Keratinocyte (primary cell): ENCODE results near the gene GTSF1L. TPM values are rescaled to one million over a fixed set of nuclear protein-coding genes. Genes with fewer than 3 reads are reported as not detected.

ENCODE experiments used
- DNase-seq: peaks from one replicate; pipeline ENCODE4 v3.0.0-alpha.2; 2011; ENCODE audit warnings: low read depth, missing footprints, low spot score
- FAIRE-seq: peaks from 2 replicates; lab custom pipeline; 2011; peaks lifted over from hg19 to GRCh38; lab: Jason Lieb, UNC
- H2AFZ ChIP-seq: 2 replicates; pipeline ENCODE4 v1.6.0; 2012; ENCODE audit warnings: low read length, control low read depth, inconsistent platforms; ENCODE audit not compliant: control insufficient read depth
- H3K27ac ChIP-seq: 2 replicates; pipeline ENCODE4 v1.5.1; 2011; ENCODE audit warnings: low read length; ENCODE audit not compliant: control insufficient read depth, insufficient read depth
- H3K27me3 ChIP-seq: 3 replicates; pipeline ENCODE4 v1.6.0; 2011; ENCODE audit warnings: low read length; ENCODE audit not compliant: control insufficient read depth, insufficient read depth; ENCODE audit errors: extremely low read depth
- H3K36me3 ChIP-seq, 2 experiments: 2 replicates in 1 of 2; 3 replicates in 1 of 2; pipeline ENCODE4 v1.5.1; 2011; ENCODE audit warnings: low read length in 2 of 2, mild to moderate bottlenecking in 1 of 2; ENCODE audit not compliant: control insufficient read depth in 2 of 2, insufficient read depth in 2 of 2; ENCODE audit errors: extremely low read depth in 1 of 2
- H3K4me1 ChIP-seq: 3 replicates; pipeline ENCODE4 v1.5.1; 2011; ENCODE audit warnings: low read length; ENCODE audit not compliant: control insufficient read depth, insufficient read depth; ENCODE audit errors: extremely low read depth
- H3K4me2 ChIP-seq: 3 replicates; pipeline ENCODE4 v1.6.0; 2011; ENCODE audit warnings: low read depth, low read length; ENCODE audit not compliant: control insufficient read depth, insufficient read depth; ENCODE audit errors: extremely low read depth
- H3K4me3 ChIP-seq, 3 experiments: fragments of 200-600 bp in 1 of 3; sonication (generic) in 1 of 3; 2 replicates in 2 of 3; 3 replicates in 1 of 3; pipeline ENCODE4 v1.5.1; 2011 to 2016; ENCODE audit warnings: low read length in 3 of 3, mild to moderate bottlenecking in 3 of 3, control low read depth in 2 of 3, inconsistent platforms in 1 of 3, low read depth in 1 of 3, mixed read lengths in 1 of 3, mixed run types in 1 of 3, moderate library complexity in 1 of 3; ENCODE audit not compliant: control insufficient read depth in 2 of 3, insufficient read depth in 2 of 3; ENCODE audit errors: extremely low read depth in 1 of 3
- H3K79me2 ChIP-seq: 2 replicates; pipeline ENCODE4 v1.6.0; 2012; ENCODE audit warnings: low read length; ENCODE audit not compliant: control insufficient read depth, insufficient read depth
- H3K9ac ChIP-seq: 3 replicates; pipeline ENCODE4 v1.6.0; 2011; ENCODE audit warnings: low read length; ENCODE audit not compliant: control insufficient read depth, insufficient read depth; ENCODE audit errors: extremely low read depth
- H3K9me1 ChIP-seq: 3 replicates; pipeline ENCODE4 v1.6.0; 2011; ENCODE audit warnings: low read length; ENCODE audit not compliant: control insufficient read depth, insufficient read depth; ENCODE audit errors: extremely low read depth
- H3K9me3 ChIP-seq: 2 replicates; pipeline ENCODE4 v1.5.1; 2012; ENCODE audit warnings: low read depth, low read length; ENCODE audit not compliant: control insufficient read depth
- H4K20me1 ChIP-seq: 3 replicates; pipeline ENCODE4 v1.6.0; 2011; ENCODE audit warnings: low read length; ENCODE audit not compliant: control insufficient read depth, insufficient read depth; ENCODE audit errors: extremely low read depth
- EZH2 ChIP-seq: IDR thresholded peaks from one replicate; pipeline ENCODE4 v1.6.1; 2012; ENCODE audit warnings: inconsistent platforms, mild to moderate bottlenecking, low read length, moderate library complexity
- dilution Hi-C: fragments of 300-500 bp; cut with MboI; formaldehyde crosslinking; loops from one replicate; pipeline ENCODE4 v1.7.0; 2020; ENCODE audit warnings: low sequenced_read_pairs; ENCODE audit not compliant: extremely low pct_ligation_motif_present
- polyA plus RNA-seq, 5 experiments: library from polyadenylated mRNA; depleted of rRNA in 3 of 5; stranded (reverse) in 3 of 5; stranded (forward) in 1 of 5; unstranded in 1 of 5; fragments of >200 nt; gene quantifications; 1 replicate in 1 of 5; 2 replicates in 3 of 5; 3 replicates in 1 of 5; pipeline versions ENCODE4 v1.2.1 to v1.2.3, GENCODE V29; 2011 to 2012; ENCODE audit warnings: missing spikeins in 2 of 5, low read depth in 1 of 5, low replicate concordance in 1 of 5
- TF ChIP-seq, protein P1 (sequence below), 3 experiments: IDR thresholded peaks in 1 of 3; conservative IDR thresholded peaks in 1 of 3; optimal IDR thresholded peaks in 1 of 3; 2 replicates in 2 of 3; 3 replicates in 1 of 3; pipeline versions ENCODE3 to v1.5.1; 2011; ENCODE audit warnings: low read length in 3 of 3, mild to moderate bottlenecking in 3 of 3, moderate library complexity in 2 of 3, control low read depth in 1 of 3, inconsistent platforms in 1 of 3; ENCODE audit not compliant: insufficient read depth in 2 of 3; ENCODE audit errors: extremely low read depth in 1 of 3

Gene GTSF1L
- polyA plus RNA-seq, 1 donor (not counting 4 experiments of a cell fraction or from before 2014, with no cell fraction given) = not detected

DNA sequence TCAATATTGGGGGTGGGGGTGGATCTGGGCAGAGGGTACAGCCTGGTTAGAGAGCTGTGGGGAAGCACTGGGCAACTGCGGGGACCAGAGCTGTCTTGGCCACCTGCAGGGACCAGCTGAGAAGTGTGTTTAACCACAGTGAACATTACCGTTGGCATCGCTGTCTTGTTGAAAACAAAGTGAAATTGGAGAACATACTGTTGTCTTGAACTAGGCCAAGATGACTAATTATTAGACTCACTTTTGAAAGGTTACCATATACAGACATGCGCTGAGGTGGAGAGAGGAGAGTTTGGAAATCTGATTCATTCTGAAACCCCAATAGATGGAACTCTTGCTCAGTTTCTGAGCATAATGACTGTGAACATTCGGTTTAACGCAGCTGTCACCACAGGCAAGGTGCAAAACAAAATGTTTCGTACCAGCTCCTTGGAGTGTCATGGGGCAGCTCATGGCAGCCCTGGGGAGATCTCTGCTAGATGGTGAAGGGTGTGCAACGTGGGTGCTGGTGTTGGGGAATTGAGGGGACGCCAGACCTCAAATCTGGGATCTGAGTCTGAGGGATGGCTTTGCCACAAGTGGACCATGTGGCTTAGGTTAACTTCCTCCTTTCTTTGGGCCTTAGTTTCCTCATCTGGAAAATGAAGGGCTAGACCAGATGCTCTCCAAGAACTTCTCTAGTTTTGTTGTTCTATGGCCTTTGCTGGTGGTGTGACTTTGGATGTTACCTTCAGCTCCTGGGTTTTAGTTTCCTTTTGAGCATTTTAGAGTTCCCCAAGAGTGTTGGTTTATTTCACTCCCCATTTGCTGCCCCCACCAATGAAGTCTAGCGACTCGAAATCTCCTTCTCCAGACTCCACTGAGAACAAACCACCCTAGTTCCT, 24.6 kb upstream of the GTSF1L start:
- Histone ChIP-seq H3K9ac (no peak overlapping the region), H3K4me1 (peaks cover 11% of the 10 kb centered on the region), H3K27ac (no peak overlapping the region), H2AFZ (no peak overlapping the region), H3K36me3 (no peaks in the 10 kb centered on the region), H3K9me1 (no peaks in the 10 kb centered on the region), H3K4me3 (no peak overlapping the region), H3K27me3 (no peaks in the 10 kb centered on the region), H3K79me2 (no peaks in the 10 kb centered on the region), H3K4me2 (no peak overlapping the region), H4K20me1 (no peaks in the 10 kb centered on the region), H3K9me3 (no peaks in the 10 kb centered on the region)
- dilution Hi-C loops = no loop called here
- no peak for DNase-seq
- no peak for FAIRE-seq
- TF ChIP-seq, protein P1, sequence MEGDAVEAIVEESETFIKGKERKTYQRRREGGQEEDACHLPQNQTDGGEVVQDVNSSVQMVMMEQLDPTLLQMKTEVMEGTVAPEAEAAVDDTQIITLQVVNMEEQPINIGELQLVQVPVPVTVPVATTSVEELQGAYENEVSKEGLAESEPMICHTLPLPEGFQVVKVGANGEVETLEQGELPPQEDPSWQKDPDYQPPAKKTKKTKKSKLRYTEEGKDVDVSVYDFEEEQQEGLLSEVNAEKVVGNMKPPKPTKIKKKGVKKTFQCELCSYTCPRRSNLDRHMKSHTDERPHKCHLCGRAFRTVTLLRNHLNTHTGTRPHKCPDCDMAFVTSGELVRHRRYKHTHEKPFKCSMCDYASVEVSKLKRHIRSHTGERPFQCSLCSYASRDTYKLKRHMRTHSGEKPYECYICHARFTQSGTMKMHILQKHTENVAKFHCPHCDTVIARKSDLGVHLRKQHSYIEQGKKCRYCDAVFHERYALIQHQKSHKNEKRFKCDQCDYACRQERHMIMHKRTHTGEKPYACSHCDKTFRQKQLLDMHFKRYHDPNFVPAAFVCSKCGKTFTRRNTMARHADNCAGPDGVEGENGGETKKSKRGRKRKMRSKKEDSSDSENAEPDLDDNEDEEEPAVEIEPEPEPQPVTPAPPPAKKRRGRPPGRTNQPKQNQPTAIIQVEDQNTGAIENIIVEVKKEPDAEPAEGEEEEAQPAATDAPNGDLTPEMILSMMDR (optimal IDR thresholded peaks at IDR 0.05 in 1 of 3, IDR thresholded peaks at IDR 0.05 in 1 of 3, conservative IDR thresholded peaks at IDR 0.05 in 1 of 3; ENCODE audit: extremely low read depth in 1 of 3, insufficient read depth in 2 of 3, low read length in 3 of 3) = no peak
- no peak for TF ChIP-seq EZH2

DNA sequence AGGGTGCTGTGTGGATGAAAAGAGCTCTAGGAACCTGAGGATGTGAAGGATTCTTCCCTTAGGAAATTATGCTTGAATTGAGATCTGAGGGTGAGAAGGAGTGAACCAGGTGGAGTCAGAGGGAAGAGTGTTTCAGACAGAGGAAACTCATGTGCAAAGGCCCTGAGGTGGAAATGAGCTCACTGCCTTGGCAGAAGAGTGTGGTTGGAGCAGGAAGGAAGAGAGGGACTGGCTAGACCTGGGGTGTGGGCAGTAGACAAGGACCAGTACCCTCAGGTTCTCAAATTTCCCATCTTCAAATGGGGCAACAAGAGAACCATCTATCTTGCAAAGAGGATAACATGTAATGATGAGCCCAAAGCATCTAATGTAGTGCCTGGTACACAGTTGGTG, 24.0 kb upstream of the GTSF1L start:
- H3K27ac ChIP-seq = no peak overlapping the region
- no peak overlapping the region for H2AFZ ChIP-seq

More for the DNA sequence above, 24.0 kb upstream of the GTSF1L start:
- Histone ChIP-seq H3K4me2 (no peak overlapping the region), H4K20me1 (no peaks in the 10 kb centered on the region), H3K4me3 (no peak overlapping the region), H3K36me3 (no peaks in the 10 kb centered on the region), H3K4me1 (peaks cover 13% of the 10 kb centered on the region), H3K9me3 (no peaks in the 10 kb centered on the region), H3K9ac (no peak overlapping the region), H3K79me2 (no peaks in the 10 kb centered on the region), H3K27me3 (no peaks in the 10 kb centered on the region), H3K9me1 (no peaks in the 10 kb centered on the region)
- dilution Hi-C loops = no loop called here
- TF ChIP-seq, protein P1 (optimal IDR thresholded peaks at IDR 0.05 in 1 of 3, IDR thresholded peaks at IDR 0.05 in 1 of 3, conservative IDR thresholded peaks at IDR 0.05 in 1 of 3; ENCODE audit: extremely low read depth in 1 of 3, insufficient read depth in 2 of 3, low read length in 3 of 3) = no peak
- TF ChIP-seq EZH2 = no peak
- no peak for FAIRE-seq
- DNase-seq = no peak
